GM21360 (cell line): ENCODE measurements around the gene ARHGEF26.

ENCODE experiments used
- ATAC-seq: cut with Tn5 transposase; IDR thresholded peaks from one replicate; pipeline ENCODE4 v1.9.1; 2021; ENCODE audit warnings: mild to moderate bottlenecking, moderate library complexity; ENCODE audit not compliant: unreplicated experiment

The ARHGEF26 gene

GRCh38 chr3:154195620-154196356 lies 74.6 kb downstream of the ARHGEF26 start:
- ATAC-seq, result no peak

- ATAC-seq, result no peak
Measured at GRCh38 chr3:154197751-154198150, 76.6 kb downstream of the ARHGEF26 start.

- ATAC-seq, result no peak
Measured at GRCh38 chr3:154209499-154209898, 88.3 kb downstream of the ARHGEF26 start.

- no peak for ATAC-seq
Measured at GRCh38 chr3:154210986-154211385, 89.8 kb downstream of the ARHGEF26 start.

- no peak for ATAC-seq
Measured at GRCh38 chr3:154214306-154214705, 93.1 kb downstream of the ARHGEF26 start.

- ATAC-seq, result no peak
Measured at GRCh38 chr3:154217671-154218070, 96.5 kb downstream of the ARHGEF26 start.

- no peak for ATAC-seq
Measured at GRCh38 chr3:154218728-154219127, 97.5 kb downstream of the ARHGEF26 start.

GRCh38 chr3:154220462-154220861 lies 99.3 kb downstream of the ARHGEF26 start:
- ATAC-seq, result no peak

GRCh38 chr3:154223519-154223918 lies 102.3 kb downstream of the ARHGEF26 start:
- ATAC-seq, result no peak

- no peak for ATAC-seq
Measured at GRCh38 chr3:154224366-154224765, 103.2 kb downstream of the ARHGEF26 start.

GRCh38 chr3:154224866-154225265 lies 103.7 kb downstream of the ARHGEF26 start:
- ATAC-seq, result no peak

GRCh38 chr3:154225536-154225935 lies 104.3 kb downstream of the ARHGEF26 start:
- ATAC-seq, result no peak

GRCh38 chr3:154227531-154227930 lies 106.3 kb downstream of the ARHGEF26 start:
- no peak for ATAC-seq

- no peak for ATAC-seq
Measured at GRCh38 chr3:154228561-154229216, 107.5 kb downstream of the ARHGEF26 start.

GRCh38 chr3:154229217-154229590 lies 108.0 kb downstream of the ARHGEF26 start:
- ATAC-seq, result no peak

GRCh38 chr3:154235330-154235729 lies 114.1 kb downstream of the ARHGEF26 start:
- no peak for ATAC-seq

- no peak for ATAC-seq
Measured at GRCh38 chr3:154236331-154236730, 115.1 kb downstream of the ARHGEF26 start.

- ATAC-seq, result no peak
Measured at GRCh38 chr3:154240235-154240634, 119.0 kb downstream of the ARHGEF26 start.

- no peak for ATAC-seq
Measured at GRCh38 chr3:154241496-154241895, 120.3 kb downstream of the ARHGEF26 start.

GRCh38 chr3:154242766-154243165 lies 121.6 kb downstream of the ARHGEF26 start:
- no peak for ATAC-seq

GRCh38 chr3:154243353-154243752 lies 122.2 kb downstream of the ARHGEF26 start:
- ATAC-seq, result no peak

GRCh38 chr3:154244644-154245043 lies 123.5 kb downstream of the ARHGEF26 start:
- ATAC-seq, result no peak
